K562 (cell line): Measurements from ENCODE around the gene OXNAD1. TPM values are rescaled to one million over a fixed set of nuclear protein-coding genes. Genes with fewer than 3 reads are reported as not detected.

Source experiments
- ATAC-seq: fragments of 200-7000 bp; cut with Tn5 transposase; 3 replicates; pipeline ENCODE4 v1.9.1; 2020; ENCODE audit warnings: moderate library complexity
- BruUV-seq: library from RNA; stranded (reverse); fragments of 400-500 nt; replicated peaks from 2 replicates; lab custom pipeline; 2021; lab: Mats Ljungman, UMichigan
- CTCF ChIA-PET: fragments of 300-600 bp; formaldehyde crosslinking; extraction: SDS; loops from one replicate; lab custom pipeline; 2021; ENCODE audit warnings: low intra/inter-chr PET ratio; lab: Yijun Ruan, JAX
- POLR2A ChIA-PET: fragments of 300-600, 350-650 bp; sonication (Branson Sonifier 250); formaldehyde crosslinking; extraction: SDS; loops from one replicate; lab custom pipeline; 2021; ENCODE audit warnings: antibody characterized with exemption, inconsistent platforms; lab: Yijun Ruan, JAX
- DNase-seq, 4 experiments: peaks; one replicate each; pipeline versions ENCODE4 v3.0.0 to v3.0.0-alpha.2; 2011 to 2018; ENCODE audit warnings: low spot score in 3 of 4, mixed read lengths in 3 of 4; ENCODE audit errors: extremely low read depth in 1 of 4
- FAIRE-seq: peaks from 2 replicates; lab custom pipeline; 2011; peaks lifted over from hg19 to GRCh38; lab: Jason Lieb, UNC
- H2AFZ ChIP-seq: 2 replicates; pipeline ENCODE4 v1.6.0; 2011; ENCODE audit warnings: low read depth, low read length, control low read depth, inconsistent platforms
- H3K27ac ChIP-seq: fragments of 200-600 bp; 3 replicates; pipeline ENCODE4 v1.8.0; 2011; ENCODE audit warnings: low read depth, mild to moderate bottlenecking, control low read depth, inconsistent platforms, low read length, moderate library complexity, mixed read lengths; ENCODE audit errors: extremely low read depth
- H3K27me3 ChIP-seq, 2 experiments: fragments of 300-600 bp in 1 of 2; 2 replicates in 1 of 2; 3 replicates in 1 of 2; pipeline versions ENCODE4 v1.6.0 to v1.8.0; 2011; ENCODE audit warnings: inconsistent platforms in 2 of 2, low read length in 2 of 2, mild to moderate bottlenecking in 1 of 2, mixed read lengths in 1 of 2, moderate library complexity in 1 of 2; ENCODE audit not compliant: control insufficient read depth in 2 of 2, insufficient read depth in 2 of 2
- H3K36me3 ChIP-seq: fragments of 300-600 bp; 3 replicates; pipeline ENCODE4 v1.8.0; 2011; ENCODE audit warnings: mild to moderate bottlenecking, low read length, inconsistent platforms; ENCODE audit not compliant: control insufficient read depth, insufficient read depth
- H3K4me1 ChIP-seq, 2 experiments: fragments of 200-600 bp in 1 of 2; replicated peaks in 1 of 2; 2 replicates in 1 of 2; 3 replicates in 1 of 2; pipeline versions ENCODE4 v1.5.1 to v1.8.0; 2011; ENCODE audit warnings: inconsistent platforms in 2 of 2, low read length in 2 of 2, mild to moderate bottlenecking in 1 of 2, mixed read lengths in 1 of 2, moderate library complexity in 1 of 2; ENCODE audit not compliant: control insufficient read depth in 2 of 2, insufficient read depth in 2 of 2
- H3K4me2 ChIP-seq: 2 replicates; pipeline ENCODE4 v1.6.1; 2011; ENCODE audit warnings: low read length, control low read depth, inconsistent platforms, mixed read lengths; ENCODE audit not compliant: insufficient read depth
- H3K4me3 ChIP-seq: fragments of 200-600 bp; sonication (generic), shearing (Covaris generic); 2 replicates; pipeline ENCODE4 v1.5.1; 2016; ENCODE audit warnings: control low read depth, inconsistent platforms
- H3K79me2 ChIP-seq: fragments of 200-600 bp; 3 replicates; pipeline ENCODE4 v1.8.0; 2011; ENCODE audit warnings: low read length, inconsistent platforms; ENCODE audit not compliant: control insufficient read depth, insufficient read depth
- H3K9ac ChIP-seq, 2 experiments: 2 replicates each; pipeline versions ENCODE4 v1.6.0 to v1.6.1; 2011; ENCODE audit warnings: low read depth in 2 of 2, low read length in 2 of 2, control low read depth in 1 of 2, inconsistent platforms in 1 of 2, mild to moderate bottlenecking in 1 of 2, mixed read lengths in 1 of 2; ENCODE audit not compliant: insufficient read depth in 1 of 2
- H3K9me1 ChIP-seq: one replicate; pipeline ENCODE4 v1.6.0; 2011; ENCODE audit warnings: inconsistent platforms, mild to moderate bottlenecking, low read length, moderate library complexity; ENCODE audit not compliant: control insufficient read depth, insufficient read depth
- H3K9me3 ChIP-seq: replicated peaks from 2 replicates; pipeline ENCODE4 v1.5.1; 2011; ENCODE audit warnings: low read depth, low read length, inconsistent platforms; ENCODE audit not compliant: control insufficient read depth, insufficient read depth
- H4K20me1 ChIP-seq: replicated peaks from 2 replicates; pipeline ENCODE4 v1.6.1; 2011; ENCODE audit warnings: low read length, inconsistent platforms, mixed read lengths; ENCODE audit not compliant: control insufficient read depth, insufficient read depth
- AFF4 ChIP-seq: sonication (generic); formaldehyde crosslinking; IDR thresholded peaks from 2 replicates; pipeline ENCODE4 v1.8.0; 2023; ENCODE audit warnings: mild to moderate bottlenecking, missing genetic modification reagents
- ILK ChIP-seq: fragments of 450-650 bp; IDR thresholded peaks from 2 replicates; pipeline ENCODE4 v1.6.1; 2016; ENCODE audit warnings: missing genetic modification characterization, low read depth, mild to moderate bottlenecking, missing compliant biosample characterization, moderate library complexity, borderline replicate concordance
- RBM39 ChIP-seq: fragments of 200-400 bp; formaldehyde crosslinking; optimal IDR thresholded peaks from 2 replicates; pipeline ENCODE3; 2018; ENCODE audit warnings: low read depth, low read length
- SMARCA4 ChIP-seq: fragments of 450-650 bp; IDR thresholded peaks from 2 replicates; pipeline ENCODE4 v1.6.1; 2016
- STAG1 ChIP-seq: sonication (generic); formaldehyde crosslinking; IDR thresholded peaks from 2 replicates; pipeline ENCODE4 v1.5.0; 2020; ENCODE audit warnings: missing genetic modification reagents, borderline replicate concordance
- ZBTB26 ChIP-seq: fragments of 450-650 bp; formaldehyde crosslinking; IDR thresholded peaks from 2 replicates; pipeline ENCODE4 v1.4.0; 2022; ENCODE audit warnings: missing genetic modification characterization
- ZMIZ1 ChIP-seq, 2 experiments: fragments of 150-350 bp in 1 of 2; IDR thresholded peaks; 2 replicates each; pipeline ENCODE4 v1.6.1; 2012 to 2016; ENCODE audit warnings: low read depth in 2 of 2, low read length in 2 of 2, mild to moderate bottlenecking in 1 of 2, moderate library complexity in 1 of 2
- ZNF232 ChIP-seq: sonication (generic); formaldehyde crosslinking; IDR thresholded peaks from 2 replicates; pipeline ENCODE4 v1.8.0; 2022; ENCODE audit warnings: mild to moderate bottlenecking, missing genetic modification reagents
- ZNF24 ChIP-seq: fragments of 450-650 bp; IDR thresholded peaks from 2 replicates; pipeline ENCODE4 v1.6.1; 2016
- WGBS: fragments of 100-300 bp; shearing (Covaris generic); methylation state at CpG from one replicate; pipeline ENCODE4 v1.1.6; 2016; ENCODE audit warnings: low coverage, mixed read lengths; ENCODE audit not compliant: insufficient coverage; ENCODE audit errors: missing lambda C conversion rate; 5-methylcytosine and 5-hydroxymethylcytosine counted together
- in situ Hi-C: fragments of 300-500 bp; cut with MboI; formaldehyde crosslinking; loops from 4 replicates; pipeline ENCODE4 v1.15.0; 2018; ENCODE audit warnings: inconsistent platforms, mixed read lengths
- intact Hi-C: fragments of 100-400 bp; cut with micrococcal nuclease; formaldehyde crosslinking; loops from 2 replicates; pipeline ENCODE4 v1.14.2; 2022
- polyA plus RNA-seq, 8 experiments: library from polyadenylated mRNA; depleted of rRNA in 4 of 8; stranded (reverse) in 5 of 8; unstranded in 3 of 8; fragments of >200 nt; fragmentation: Nextera tagmentation in 2 of 8; fragmentation: Illumina TruSeq in 1 of 8; extraction: Ambion mirVana in 2 of 8; extraction: Trizol in 1 of 8; gene quantifications; 2 replicates each; pipeline versions ENCODE4 v1.2.1 to v1.2.3, GENCODE V29; 2011 to 2014; ENCODE audit warnings: inconsistent platforms in 1 of 8, missing spikeins in 1 of 8
- total RNA-seq, 7 experiments: library from RNA; depleted of rRNA in 6 of 7; stranded (reverse); fragments of >200 nt in 6 of 7; fragmentation: Illumina TruSeq in 2 of 7; extraction: Trizol in 2 of 7; gene quantifications; 2 replicates each; pipeline versions ENCODE4 v1.2.1 to v1.2.3, GENCODE V29; 2011 to 2021; ENCODE audit warnings: low replicate concordance in 1 of 7

Gene OXNAD1
- total and polyA plus RNA-seq, 9 of the 15 experiments (the other 6 are each of a cell fraction or from before 2014, with no cell fraction given) = 12.8 to 44.4 (median 41.1) TPM

GRCh38 chr3:16323737-16324136 is 58.7 kb downstream of the OXNAD1 start:
- no peak overlapping the region for H3K9ac ChIP-seq
- no peak overlapping the region for H2AFZ ChIP-seq
- no TSS peak for BruUV-seq
- no peak overlapping the region for H3K4me3 ChIP-seq
- FAIRE-seq = no peak
- no peaks in the 10 kb centered on the region for H3K9me1 ChIP-seq
- H3K27me3 ChIP-seq = no peaks in the 10 kb centered on the region
- no peak overlapping the region for H3K4me2 ChIP-seq
- CTCF ChIA-PET = no interaction called here
- no peak for DNase-seq
- no peaks in the 10 kb centered on the region for H3K9me3 ChIP-seq
- peaks cover 0 to 12% of the 10 kb centered on the region in 2 experiments; a peak in 2 of 5 replicates for H3K4me1 ChIP-seq
- intact Hi-C loops (no loop called here), in situ Hi-C loops (no loop called here)
- no peaks in the 10 kb centered on the region for H3K79me2 ChIP-seq
- H4K20me1 ChIP-seq = no peaks in the 10 kb centered on the region
- H3K27ac ChIP-seq = no peak overlapping the region
- 96% methylated on average over 4 of the region's 4 CpGs for WGBS
- H3K36me3 ChIP-seq = peaks cover 86% of the 10 kb centered on the region
- no peak for TF ChIP-seq STAG1 (CRISPR knock-in tag)
- TF ChIP-seq SMARCA4 = no peak
- TF ChIP-seq ZBTB26 = no peak
- TF ChIP-seq AFF4 (CRISPR knock-in tag) = no peak
- TF ChIP-seq RBM39 = no peak
- TF ChIP-seq ILK (tag) = no peak
- no peak for TF ChIP-seq ZMIZ1 (IDR thresholded peaks at IDR 0.05; ENCODE audit: low read depth in 2 of 2, low read length in 2 of 2)
- TF ChIP-seq ZNF232 (CRISPR knock-in tag) = no peak
- no peak for TF ChIP-seq ZNF24
- TF ChIP-seq, all 486 proteins: peak for 0
- POLR2A ChIA-PET = interaction anchor here (0.6 to 1.0 kb wide), 3 partner anchors 8 to 891 kb away, joined by 3 read pairs; no protein-coding TSS in a partner anchor
- ATAC-seq = no peak
